ENCODE results near the gene PCDHGB1.
"Not testable (repeated sequence)": the region's sequence is repeated elsewhere in the genome, so short reads cannot be mapped to it uniquely, and the experiment has no call there.

Gene PCDHGB1

DNA sequence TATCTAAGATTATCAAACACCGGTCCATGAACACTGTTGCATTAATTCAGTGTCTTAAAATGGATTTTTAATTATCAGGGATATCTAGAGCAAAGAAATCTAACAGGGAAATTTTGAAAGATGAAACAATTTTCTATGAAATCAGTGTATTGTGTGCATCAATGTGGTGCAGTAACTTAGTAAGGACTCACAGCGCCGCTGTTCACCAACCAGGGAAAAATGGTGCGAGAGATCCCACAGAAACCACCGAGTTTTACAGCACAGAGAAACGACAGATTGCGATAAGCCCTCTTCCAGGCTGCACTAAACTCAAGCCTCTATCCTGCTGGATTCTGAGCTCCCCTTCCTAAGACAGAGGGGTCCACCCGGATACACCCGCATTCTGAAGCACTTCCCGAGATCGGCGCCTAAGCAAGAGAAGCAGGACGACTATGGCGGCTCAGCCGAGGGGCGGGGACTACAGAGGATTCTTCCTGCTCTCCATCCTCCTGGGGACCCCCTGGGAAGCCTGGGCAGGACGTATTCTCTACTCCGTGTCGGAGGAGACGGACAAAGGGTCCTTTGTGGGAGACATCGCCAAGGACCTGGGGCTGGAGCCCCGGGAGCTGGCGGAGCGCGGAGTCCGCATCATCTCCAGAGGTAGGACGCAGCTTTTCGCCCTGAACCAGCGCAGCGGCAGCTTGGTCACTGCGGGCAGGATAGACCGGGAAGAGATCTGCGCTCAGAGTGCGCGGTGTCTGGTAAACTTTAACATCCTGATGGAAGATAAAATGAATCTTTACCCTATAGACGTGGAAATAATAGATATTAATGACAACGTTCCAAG lies 32.8 kb downstream of the PCDHGB1 start, which contains the start of gene PCDHGA7:
Gene PCDHGA7, plus strand, starts transcription at position 274 of the 826 bp plus-strand sequence. Its CDS starts 158 bp downstream, at position 432.
- DNase-seq (ENCODE audit: low read depth, low spot score) = peak; percentile 33

DNA sequence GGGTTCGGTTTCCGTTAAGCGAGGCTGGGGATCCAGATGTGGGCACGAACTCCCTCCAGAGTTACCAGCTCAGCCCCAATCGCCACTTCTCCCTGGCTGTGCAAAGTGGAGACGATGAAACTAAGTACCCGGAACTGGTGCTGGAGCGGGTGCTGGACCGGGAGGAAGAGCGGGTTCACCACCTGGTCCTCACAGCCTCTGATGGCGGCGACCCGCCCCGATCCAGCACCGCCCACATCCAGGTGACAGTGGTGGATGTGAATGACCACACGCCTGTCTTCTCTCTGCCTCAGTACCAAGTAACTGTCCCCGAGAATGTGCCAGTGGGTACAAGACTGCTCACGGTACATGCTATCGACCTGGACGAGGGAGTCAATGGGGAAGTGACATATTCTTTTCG lies 33.4 kb downstream of the PCDHGB1 start:
- DNase-seq (ENCODE audit: low read depth, low spot score) = no peak

GRCh38 chr5:141384471-141385267 lies 34.8 kb downstream of the PCDHGB1 start:
- DNase-seq (ENCODE audit: low read depth, low spot score) = no peak

- peak; percentile 77 for DNase-seq (ENCODE audit: low read depth, low spot score)
These were observed 37.8 kb downstream of the PCDHGB1 start, which contains the start of gene PCDHGB4 for GRCh38 chr5:141387557-141388311. PCDHGB4 (plus strand) TSS chr5:141387698; CDS start chr5:141387885, 187 bp downstream.

- no peak for DNase-seq (ENCODE audit: low read depth, low spot score)
These were observed 38.8 kb downstream of the PCDHGB1 start for GRCh38 chr5:141388661-141389060.

DNA sequence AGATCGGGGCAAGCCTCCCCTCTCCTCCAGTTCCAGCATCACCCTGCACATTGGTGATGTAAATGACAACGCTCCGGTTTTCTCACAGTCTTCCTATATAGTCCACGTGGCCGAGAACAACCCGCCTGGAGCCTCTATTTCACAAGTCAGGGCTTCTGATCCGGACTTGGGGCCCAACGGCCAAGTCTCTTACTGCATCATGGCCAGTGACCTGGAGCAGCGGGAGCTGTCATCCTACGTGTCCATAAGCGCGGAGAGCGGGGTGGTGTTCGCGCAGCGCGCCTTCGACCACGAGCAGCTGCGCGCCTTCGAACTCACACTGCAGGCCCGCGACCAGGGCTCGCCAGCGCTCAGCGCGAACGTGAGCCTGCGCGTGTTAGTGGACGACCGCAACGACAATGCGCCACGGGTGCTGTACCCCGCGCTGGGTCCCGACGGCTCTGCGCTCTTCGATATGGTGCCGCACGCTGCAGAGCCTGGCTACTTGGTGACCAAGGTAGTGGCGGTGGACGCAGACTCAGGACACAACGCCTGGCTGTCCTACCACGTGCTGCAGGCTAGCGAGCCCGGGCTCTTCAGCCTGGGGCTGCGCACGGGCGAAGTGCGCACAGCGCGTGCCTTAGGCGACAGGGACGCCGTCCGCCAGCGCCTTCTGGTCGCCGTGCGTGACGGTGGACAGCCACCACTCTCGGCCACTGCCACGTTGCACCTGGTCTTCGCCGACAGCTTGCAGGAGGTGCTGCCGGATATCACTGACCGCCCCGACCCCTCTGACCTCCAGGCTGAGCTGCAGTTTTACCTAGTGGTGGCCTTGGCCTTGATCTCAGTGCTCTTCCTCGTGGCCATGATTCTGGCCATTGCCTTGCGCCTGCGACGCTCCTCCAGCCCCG lies 39.5 kb downstream of the PCDHGB1 start:
- no peak for DNase-seq (ENCODE audit: low read depth, low spot score)

- DNase-seq (ENCODE audit: low read depth, low spot score) = no peak
These were observed 42.7 kb downstream of the PCDHGB1 start, which contains the start of gene PCDHGA8 for GRCh38 chr5:141392429-141393198. PCDHGA8 (plus strand) TSS chr5:141392633; CDS start chr5:141392814, 181 bp downstream.

DNA sequence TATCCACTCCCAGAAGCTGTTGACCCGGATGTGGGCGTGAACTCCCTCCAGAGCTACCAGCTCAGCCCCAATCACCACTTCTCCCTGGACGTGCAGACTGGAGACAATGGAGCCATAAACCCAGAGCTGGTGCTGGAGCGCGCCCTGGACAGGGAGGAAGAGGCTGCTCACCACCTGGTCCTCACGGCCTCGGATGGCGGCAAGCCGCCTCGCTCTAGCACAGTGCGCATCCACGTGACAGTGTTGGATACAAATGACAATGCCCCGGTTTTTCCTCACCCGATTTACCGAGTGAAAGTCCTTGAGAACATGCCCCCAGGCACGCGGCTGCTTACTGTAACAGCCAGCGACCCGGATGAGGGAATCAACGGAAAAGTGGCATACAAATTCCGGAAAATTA lies 43.4 kb downstream of the PCDHGB1 start:
- DNase-seq (ENCODE audit: low read depth, low spot score) = no peak

DNA sequence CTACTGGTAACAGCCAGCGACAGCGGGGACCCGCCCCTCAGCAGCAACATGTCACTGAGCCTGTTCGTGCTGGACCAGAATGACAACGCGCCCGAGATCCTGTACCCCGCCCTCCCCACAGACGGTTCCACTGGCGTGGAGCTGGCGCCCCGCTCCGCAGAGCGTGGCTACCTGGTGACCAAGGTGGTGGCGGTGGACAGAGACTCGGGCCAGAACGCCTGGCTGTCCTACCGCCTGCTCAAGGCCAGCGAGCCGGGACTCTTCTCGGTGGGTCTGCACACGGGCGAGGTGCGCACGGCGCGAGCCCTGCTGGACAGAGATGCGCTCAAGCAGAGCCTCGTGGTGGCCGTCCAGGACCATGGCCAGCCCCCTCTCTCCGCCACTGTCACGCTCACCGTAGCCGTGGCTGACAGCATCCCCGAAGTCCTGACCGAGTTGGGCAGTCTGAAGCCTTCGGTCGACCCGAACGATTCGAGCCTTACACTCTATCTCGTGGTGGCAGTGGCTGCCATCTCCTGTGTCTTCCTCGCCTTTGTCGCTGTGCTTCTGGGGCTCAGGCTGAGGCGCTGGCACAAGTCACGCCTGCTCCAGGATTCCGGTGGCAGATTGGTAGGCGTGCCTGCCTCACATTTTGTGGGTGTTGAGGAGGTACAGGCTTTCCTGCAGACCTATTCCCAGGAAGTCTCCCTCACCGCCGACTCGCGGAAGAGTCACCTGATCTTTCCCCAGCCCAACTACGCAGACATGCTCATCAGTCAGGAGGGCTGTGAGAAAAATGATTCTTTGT lies 44.7 kb downstream of the PCDHGB1 start:
- not testable (repeated sequence) for DNase-seq (ENCODE audit: low read depth, low spot score)

DNA sequence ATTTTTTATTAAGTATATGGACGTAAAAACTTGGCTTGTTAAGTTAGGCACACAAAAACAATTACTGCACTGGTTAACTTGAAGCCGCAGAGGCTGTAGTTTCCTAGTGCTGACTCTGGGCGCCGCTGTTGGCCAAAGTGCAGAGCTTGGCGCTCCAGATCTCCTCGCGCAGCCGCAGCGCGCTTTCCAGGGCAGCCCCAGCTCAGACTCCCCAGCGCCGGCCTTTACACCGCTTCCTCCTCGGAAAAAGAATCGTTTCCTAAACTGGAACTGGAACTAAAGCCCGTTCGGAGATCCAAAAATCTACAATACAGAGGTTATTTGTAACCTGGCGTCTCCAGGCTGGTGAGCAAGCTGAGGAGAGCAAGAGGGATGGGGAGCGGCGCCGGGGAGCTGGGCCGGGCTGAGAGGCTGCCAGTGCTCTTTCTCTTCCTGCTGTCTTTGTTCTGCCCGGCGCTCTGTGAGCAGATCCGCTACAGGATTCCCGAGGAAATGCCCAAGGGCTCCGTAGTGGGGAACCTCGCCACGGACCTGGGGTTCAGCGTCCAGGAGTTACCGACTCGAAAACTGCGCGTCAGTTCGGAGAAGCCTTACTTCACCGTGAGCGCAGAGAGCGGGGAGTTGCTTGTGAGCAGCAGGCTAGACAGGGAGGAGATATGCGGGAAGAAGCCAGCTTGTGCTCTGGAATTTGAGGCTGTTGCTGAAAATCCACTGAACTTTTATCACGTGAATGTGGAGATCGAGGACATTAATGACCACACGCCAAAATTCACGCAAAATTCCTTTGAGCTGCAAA lies 48.1 kb downstream of the PCDHGB1 start, which contains the start of gene PCDHGB5:
Gene PCDHGB5, plus strand, starts transcription at position 192 of the 796 bp plus-strand sequence. Its CDS starts 181 bp downstream, at position 373.
- not testable (repeated sequence) for DNase-seq (ENCODE audit: low read depth, low spot score)

- DNase-seq (ENCODE audit: low read depth, low spot score) = no peak
These were observed 48.7 kb downstream of the PCDHGB1 start for GRCh38 chr5:141398608-141399007.

GRCh38 chr5:141399555-141400258 lies 49.8 kb downstream of the PCDHGB1 start:
- no peak for DNase-seq (ENCODE audit: low read depth, low spot score)

Measured in ELF-1 (cell line).